Measurements from ENCODE around the gene C6orf62. TPM values are rescaled to one million over a fixed set of nuclear protein-coding genes. Genes with fewer than 3 reads are reported as not detected.
"Not testable (repeated sequence)": the region's sequence is repeated elsewhere in the genome, so short reads cannot be mapped to it uniquely, and the experiment has no call there.

Gene C6orf62
- total RNA-seq, 2 experiments from 2014 or later, result 141 to 148 TPM

DNA sequence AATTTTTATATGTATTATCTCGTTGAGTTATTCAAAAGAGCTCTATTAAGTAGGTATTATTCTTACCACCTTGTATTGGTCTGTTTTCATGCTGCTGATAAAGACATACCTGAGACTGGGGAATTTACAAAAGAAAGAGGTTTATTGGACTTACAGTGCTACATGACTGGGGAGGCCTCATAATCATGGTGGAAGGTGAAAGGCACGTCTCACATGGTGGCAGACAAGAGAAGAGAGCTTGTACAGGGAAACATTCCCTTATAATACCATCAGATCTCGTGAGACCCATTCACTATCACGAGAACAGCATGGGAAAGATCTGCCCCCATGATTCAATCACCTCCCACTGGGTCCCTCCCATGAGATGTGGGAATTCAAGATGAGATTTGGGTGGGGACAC, 35.4 kb upstream of the C6orf62 start:
- H3K4me1 Mint-ChIP-seq; H3K27ac Mint-ChIP-seq; DNase-seq; H3K9me3 Mint-ChIP-seq (ENCODE audit: low read depth); H3K36me3 Mint-ChIP-seq; ATAC-seq; H3K27me3 Mint-ChIP-seq; H3K4me3 Mint-ChIP-seq: not testable (repeated sequence)
- CTCF ChIA-PET, result interaction anchor here (1.0 to 2.3 kb wide), 3 partner anchors 11 to 173 kb away, joined by 3 to 8 read pairs (median 4); no protein-coding TSS in a partner anchor

DNA sequence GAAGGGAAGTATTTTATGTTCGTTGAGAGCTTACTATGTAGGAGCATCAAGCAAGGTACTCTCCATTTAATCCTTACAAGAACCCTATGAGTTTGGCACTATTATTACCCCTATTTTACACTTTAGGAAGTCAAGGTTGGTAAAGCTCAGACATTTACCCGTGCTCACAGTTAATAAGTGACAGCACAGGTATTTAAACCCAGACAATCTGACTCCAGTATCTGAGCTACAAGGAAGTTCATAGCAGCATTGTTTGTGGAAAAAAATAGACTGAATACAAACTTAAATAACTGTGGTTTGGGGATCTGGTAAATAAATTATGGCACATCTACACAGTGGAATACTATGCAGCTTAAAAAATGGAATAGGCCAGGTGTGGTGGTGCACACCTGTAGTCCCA, 34.6 kb upstream of the C6orf62 start:
- H3K4me1 Mint-ChIP-seq, result peaks cover 2% of the 10 kb centered on the region
- CTCF ChIA-PET, result interaction anchor here (1.0 to 2.3 kb wide), 2 partner anchors 10 to 172 kb away, joined by 3 to 8 read pairs; no protein-coding TSS in a partner anchor
- ATAC-seq, result no peak

DNA sequence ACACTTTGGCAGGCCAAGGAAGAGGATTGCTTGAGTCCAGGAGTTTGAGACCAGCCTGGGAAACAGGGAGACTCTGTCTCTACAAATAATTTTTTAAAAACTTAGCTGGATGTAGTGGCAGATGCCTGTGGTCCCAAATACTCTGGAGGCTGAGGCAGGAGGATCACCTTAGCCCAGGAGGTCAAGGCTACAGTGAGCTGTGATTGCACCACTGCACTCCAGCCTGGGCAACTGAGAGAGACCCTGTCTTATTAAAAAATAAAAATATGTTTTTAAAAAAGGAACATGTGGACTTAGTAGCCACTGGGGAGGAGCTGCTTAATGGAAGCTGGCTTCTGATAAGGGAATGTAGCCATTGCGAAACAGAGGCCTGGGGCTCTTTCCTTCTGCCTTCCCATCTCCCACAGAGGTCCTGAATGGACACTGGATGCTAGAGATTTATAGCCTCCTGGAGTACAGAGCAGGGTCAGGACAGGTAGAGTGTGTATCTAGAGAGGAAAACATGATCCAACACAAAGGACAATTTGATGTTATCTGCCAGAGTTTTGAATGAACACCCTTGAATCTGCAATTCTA, 34.1 kb upstream of the C6orf62 start:
- H3K4me3 Mint-ChIP-seq, result no peak overlapping the region
- CTCF ChIA-PET, result interaction anchor here (1.0 to 2.3 kb wide), 2 partner anchors 9 to 171 kb away, joined by 3 to 8 read pairs; no protein-coding TSS in a partner anchor
- no peak overlapping the region for H3K27ac Mint-ChIP-seq
- peaks cover 6% of the 10 kb centered on the region for H3K36me3 Mint-ChIP-seq
- DNase-seq (no peak), ATAC-seq (no peak)
- peaks cover 2% of the 10 kb centered on the region for H3K9me3 Mint-ChIP-seq (ENCODE audit: low read depth)
- peaks cover 2% of the 10 kb centered on the region for H3K4me1 Mint-ChIP-seq
- H3K27me3 Mint-ChIP-seq, result peaks cover 19% of the 10 kb centered on the region

More for the DNA sequence above, 34.6 kb upstream of the C6orf62 start:
- peaks cover 17% of the 10 kb centered on the region for H3K27me3 Mint-ChIP-seq
- no peak overlapping the region for H3K27ac Mint-ChIP-seq
- no peak for DNase-seq
- H3K9me3 Mint-ChIP-seq (ENCODE audit: low read depth), result peaks cover 2% of the 10 kb centered on the region
- H3K36me3 Mint-ChIP-seq, result peaks cover 6% of the 10 kb centered on the region
- H3K4me3 Mint-ChIP-seq, result no peak overlapping the region

DNA sequence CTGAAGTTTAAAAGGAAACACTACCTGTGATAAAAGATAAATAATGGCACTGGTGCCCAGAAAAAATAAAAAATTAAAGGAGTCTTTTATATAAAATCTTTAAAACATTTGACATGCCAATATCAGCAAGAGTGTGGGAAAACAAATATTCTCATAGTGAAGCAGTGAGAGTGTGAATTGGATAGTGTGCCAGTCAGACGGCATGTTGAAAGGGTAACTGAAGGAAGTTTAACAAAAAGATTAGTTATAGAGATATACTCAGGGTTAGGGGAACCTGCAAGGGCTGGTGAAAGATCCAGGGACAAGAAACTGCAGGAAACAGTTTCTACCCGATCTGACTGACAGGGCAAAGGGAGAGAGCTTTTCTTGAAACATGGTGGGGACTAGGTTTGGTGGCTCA, 33.5 kb upstream of the C6orf62 start:
- CTCF ChIA-PET, result interaction anchor here (1.0 kb wide), 1 partner anchor 9 kb away, joined by 3 read pairs; no protein-coding TSS in a partner anchor
- H3K36me3 Mint-ChIP-seq, result peaks cover 6% of the 10 kb centered on the region
- peaks cover 2% of the 10 kb centered on the region for H3K4me1 Mint-ChIP-seq
- peaks cover 2% of the 10 kb centered on the region for H3K9me3 Mint-ChIP-seq (ENCODE audit: low read depth)
- ATAC-seq, result no peak
- H3K27ac Mint-ChIP-seq, result no peak overlapping the region
- H3K4me3 Mint-ChIP-seq, result no peak overlapping the region
- H3K27me3 Mint-ChIP-seq, result peaks cover 20% of the 10 kb centered on the region
- no peak for DNase-seq

DNA sequence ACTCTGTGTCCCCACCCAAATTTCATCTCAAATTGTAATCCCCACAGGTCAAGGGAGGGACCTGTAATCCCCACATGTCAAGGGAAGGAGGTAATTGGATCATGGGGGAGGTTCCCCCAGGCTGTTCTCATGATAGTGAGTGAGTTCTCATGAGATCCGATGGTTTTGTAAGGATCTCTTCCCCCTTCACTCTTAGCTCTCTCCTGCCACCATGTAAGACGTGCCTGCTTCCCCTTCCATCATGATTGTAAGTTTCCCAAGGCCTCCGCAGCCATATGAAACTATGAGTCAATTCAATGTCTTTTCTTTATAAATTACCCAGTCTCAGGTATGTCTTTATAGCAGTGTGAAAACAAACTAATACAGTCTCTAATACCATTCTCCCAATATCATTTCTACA, 31.9 kb upstream of the C6orf62 start:
- H3K36me3 Mint-ChIP-seq; H3K4me3 Mint-ChIP-seq; H3K27ac Mint-ChIP-seq; DNase-seq; H3K9me3 Mint-ChIP-seq (ENCODE audit: low read depth); CTCF ChIA-PET; ATAC-seq; H3K4me1 Mint-ChIP-seq: not testable (repeated sequence)
- H3K27me3 Mint-ChIP-seq, result peaks cover 20% of the 10 kb centered on the region

DNA sequence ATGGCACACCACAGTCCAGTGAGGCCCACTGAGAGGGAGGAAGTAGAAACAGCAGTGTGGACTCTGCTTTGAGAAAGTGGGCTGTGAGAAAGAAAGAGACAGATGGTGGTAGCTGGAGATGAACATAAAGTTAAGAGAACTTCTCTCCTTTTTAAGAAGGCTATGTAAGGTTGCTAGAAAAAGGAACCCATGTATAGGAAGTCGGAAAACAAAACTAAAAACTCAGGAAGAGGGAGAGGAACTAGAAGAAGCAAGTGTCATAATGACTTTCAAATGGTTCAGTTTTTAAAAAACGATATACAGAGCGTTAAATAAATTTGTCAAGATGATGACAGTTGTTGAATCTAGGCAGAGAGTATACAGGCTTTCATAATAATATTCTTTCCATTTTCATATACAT, 30.3 kb upstream of the C6orf62 start:
- no peak for DNase-seq
- Mint-ChIP-seq H3K4me3 (no peak overlapping the region), H3K9me3 (ENCODE audit: low read depth) (no peaks in the 10 kb centered on the region), H3K4me1 (peaks cover 2% of the 10 kb centered on the region), H3K36me3 (peaks cover 6% of the 10 kb centered on the region), H3K27ac (no peak overlapping the region), H3K27me3 (peaks cover 20% of the 10 kb centered on the region)
- no peak for ATAC-seq
- CTCF ChIA-PET, result no interaction called here

DNA sequence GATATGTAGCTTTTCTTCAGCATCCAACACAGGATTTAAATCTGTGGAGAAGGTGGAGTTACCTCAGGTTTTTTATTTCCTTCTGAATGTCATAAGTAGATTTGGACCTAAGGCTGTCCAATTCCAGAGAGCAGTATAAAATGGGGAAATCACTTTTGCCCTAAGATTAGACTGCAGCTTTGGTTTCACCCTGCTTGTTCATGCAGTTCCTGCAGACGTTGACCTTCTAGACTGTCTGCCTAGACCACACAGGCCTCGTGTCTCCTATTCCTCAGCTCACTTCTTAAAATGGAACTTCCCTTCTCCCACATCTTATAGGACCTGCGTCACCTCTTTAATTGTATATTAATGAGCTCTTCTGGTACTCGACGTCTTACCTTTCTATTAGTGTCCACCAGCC, 26.0 kb upstream of the C6orf62 start:
- CTCF ChIA-PET, result interaction anchor here (0.7 kb wide), 1 partner anchor 14 kb away, joined by 3 read pairs; no protein-coding TSS in a partner anchor
- ATAC-seq, result no peak
- no peak for DNase-seq
- Mint-ChIP-seq H3K4me3 (no peak overlapping the region), H3K27ac (no peak overlapping the region), H3K36me3 (no peaks in the 10 kb centered on the region), H3K27me3 (peaks cover 11% of the 10 kb centered on the region), H3K4me1 (peaks cover 24% of the 10 kb centered on the region), H3K9me3 (ENCODE audit: low read depth) (peaks cover 2% of the 10 kb centered on the region)

DNA sequence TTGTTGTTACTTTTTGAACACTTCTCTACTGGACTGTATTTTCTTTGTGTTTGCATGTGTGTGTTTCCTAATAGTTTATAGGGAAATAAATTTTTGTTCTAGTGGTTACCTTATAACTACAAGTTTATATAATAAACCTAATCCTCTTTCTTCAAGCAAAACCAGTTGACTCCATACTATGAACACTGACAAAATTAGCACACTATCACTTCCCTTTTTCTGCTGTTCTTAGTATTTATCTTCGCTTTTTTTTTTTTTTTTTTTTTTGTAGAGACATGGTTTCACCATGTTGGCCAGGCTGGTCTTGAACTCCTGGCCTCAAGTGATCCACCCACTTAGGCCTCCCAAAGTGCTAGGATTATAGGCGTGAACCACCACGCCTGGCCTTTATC, 25.0 kb upstream of the C6orf62 start:
- DNase-seq (no peak), ATAC-seq (no peak)
- Mint-ChIP-seq H3K4me3 (no peak overlapping the region), H3K9me3 (ENCODE audit: low read depth) (peaks cover 2% of the 10 kb centered on the region), H3K27me3 (peaks cover 7% of the 10 kb centered on the region), H3K4me1 (peaks cover 22% of the 10 kb centered on the region), H3K27ac (no peak overlapping the region), H3K36me3 (no peaks in the 10 kb centered on the region)
- CTCF ChIA-PET, result interaction anchor here (1.4 kb wide), 1 partner anchor 9 kb away, joined by 3 read pairs; no protein-coding TSS in a partner anchor

DNA sequence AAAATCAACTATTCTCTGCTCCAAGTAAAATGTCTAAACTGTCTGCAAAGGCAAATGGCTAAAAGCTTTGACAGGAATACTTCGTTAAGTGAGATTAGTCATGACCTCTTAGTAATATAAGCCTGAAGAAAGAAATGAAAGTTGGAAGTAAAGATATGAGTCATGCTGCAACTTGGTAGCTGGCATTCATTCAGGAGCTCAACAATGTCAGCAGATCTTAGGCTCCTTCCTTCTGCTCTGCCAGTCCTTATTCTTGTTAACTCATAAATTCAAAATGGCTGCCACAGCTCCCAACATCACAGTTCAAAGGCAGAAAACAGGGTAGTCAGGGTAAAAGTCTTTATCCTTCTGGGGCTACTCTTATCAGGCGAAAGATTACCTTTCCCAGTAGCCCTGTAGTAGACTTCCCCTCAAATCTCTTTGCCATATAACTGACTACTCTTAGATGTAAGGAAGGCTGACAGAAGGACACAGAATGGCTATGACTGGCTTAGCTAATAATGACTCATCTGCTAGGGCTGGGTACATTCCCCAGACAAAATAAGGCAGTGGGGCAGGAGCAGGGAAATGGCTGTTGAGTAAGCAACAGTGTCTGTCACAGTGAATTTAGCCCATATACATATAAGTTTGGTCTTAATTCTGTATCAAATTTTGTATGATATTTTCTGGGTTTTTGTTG, 24.4 kb upstream of the C6orf62 start:
- CTCF ChIA-PET, result interaction anchor here (0.9 to 1.5 kb wide), 6 partner anchors 10 to 31 kb away, joined by 3 to 5 read pairs (median 4); no protein-coding TSS in a partner anchor
- Mint-ChIP-seq H3K27me3 (peaks cover 3% of the 10 kb centered on the region), H3K9me3 (ENCODE audit: low read depth) (peaks cover 2% of the 10 kb centered on the region), H3K36me3 (no peaks in the 10 kb centered on the region), H3K4me3 (no peak overlapping the region), H3K4me1 (peaks cover 22% of the 10 kb centered on the region), H3K27ac (peak overlapping the region; percentile 31)
- peak; percentile 43 for DNase-seq
- ATAC-seq, result peak; percentile 92

DNA sequence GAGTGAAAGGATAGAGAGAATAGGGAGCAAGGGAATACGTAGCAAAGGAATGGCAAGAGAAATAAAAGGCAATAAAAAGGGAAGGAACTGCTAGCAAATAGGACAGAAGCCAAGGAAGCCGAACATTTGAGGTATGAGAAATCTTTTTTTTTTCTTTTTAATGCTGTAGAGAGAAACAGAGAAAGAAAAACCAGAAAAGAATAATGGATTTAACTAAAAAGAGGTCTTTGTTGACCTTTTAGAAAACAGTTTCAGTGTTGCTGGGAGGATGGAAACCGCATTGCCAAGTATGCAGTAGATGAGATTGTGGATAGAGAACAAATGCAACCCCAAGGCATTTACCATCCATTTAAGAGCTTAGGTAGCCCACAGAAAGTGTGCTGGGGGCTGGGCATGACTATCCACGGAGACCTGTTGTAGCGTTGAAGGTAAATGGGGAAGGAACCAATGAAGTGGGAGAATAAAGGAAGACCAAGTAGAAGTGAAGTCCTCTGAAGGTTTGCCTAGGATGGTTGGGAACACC, 23.3 kb upstream of the C6orf62 start:
- no peak overlapping the region for H3K4me3 Mint-ChIP-seq
- no peak overlapping the region for H3K27ac Mint-ChIP-seq
- CTCF ChIA-PET, result interaction anchor here (1.2 to 1.5 kb wide), 3 partner anchors 12 to 32 kb away, joined by 4 to 5 read pairs (median 4); no protein-coding TSS in a partner anchor

DNA sequence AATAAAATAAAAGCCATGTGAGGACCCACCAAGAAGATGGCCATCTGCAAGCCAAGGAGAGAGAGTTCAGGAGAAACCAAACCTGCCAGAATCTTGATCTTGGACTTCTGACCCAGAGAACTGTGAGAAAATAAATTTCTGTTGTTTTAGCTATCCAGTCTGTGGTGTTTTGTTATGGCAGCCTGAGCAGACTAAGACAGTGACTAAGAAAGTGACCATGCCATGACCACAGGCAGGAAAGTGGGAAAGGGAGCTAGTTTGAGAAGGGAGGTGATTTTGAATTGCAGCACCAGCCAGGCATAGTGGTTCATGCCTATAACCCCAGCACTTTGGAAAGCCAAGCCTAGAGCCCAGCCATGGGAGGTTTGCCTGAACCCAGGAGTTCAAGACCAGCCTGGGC, 21.9 kb upstream of the C6orf62 start:
- Mint-ChIP-seq H3K4me1 (peaks cover 22% of the 10 kb centered on the region), H3K36me3 (no peaks in the 10 kb centered on the region), H3K9me3 (ENCODE audit: low read depth) (peaks cover 2% of the 10 kb centered on the region), H3K27ac (no peak overlapping the region), H3K4me3 (no peak overlapping the region), H3K27me3 (no peaks in the 10 kb centered on the region)
- no peak for DNase-seq
- CTCF ChIA-PET, result no interaction called here
- no peak for ATAC-seq

More for the DNA sequence above, 23.3 kb upstream of the C6orf62 start:
- Mint-ChIP-seq H3K27me3 (no peaks in the 10 kb centered on the region), H3K9me3 (ENCODE audit: low read depth) (peaks cover 2% of the 10 kb centered on the region), H3K4me1 (peaks cover 22% of the 10 kb centered on the region), H3K36me3 (no peaks in the 10 kb centered on the region)
- no peak for ATAC-seq
- no peak for DNase-seq

DNA sequence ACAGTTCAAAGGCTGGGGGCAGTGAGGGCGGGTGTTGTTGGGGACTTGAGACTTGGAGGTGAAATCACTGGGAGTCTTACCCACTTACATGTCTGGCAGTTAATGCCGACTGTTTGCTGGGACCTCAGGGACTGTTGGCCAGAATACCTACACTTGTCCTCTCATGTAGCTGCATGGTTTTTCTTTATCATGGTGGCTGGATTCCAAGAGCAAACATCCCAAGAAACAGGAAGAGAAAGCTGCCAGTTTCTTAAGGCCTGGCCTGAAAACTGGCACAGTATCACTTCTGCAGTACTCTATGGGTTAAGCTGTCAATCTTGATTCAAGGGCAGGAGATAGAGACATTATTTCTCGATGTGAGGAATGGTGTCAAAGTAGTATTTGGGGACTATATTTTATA, 19.8 kb upstream of the C6orf62 start:
- CTCF ChIA-PET, result interaction anchor here (0.6 to 1.0 kb wide), 4 partner anchors 17 to 247 kb away, joined by 3 to 4 read pairs (median 3); no protein-coding TSS in a partner anchor
- DNase-seq, result no peak
- Mint-ChIP-seq H3K27me3 (no peaks in the 10 kb centered on the region), H3K27ac (no peak overlapping the region), H3K9me3 (ENCODE audit: low read depth) (peaks cover 2% of the 10 kb centered on the region), H3K36me3 (no peaks in the 10 kb centered on the region), H3K4me1 (peaks cover 24% of the 10 kb centered on the region), H3K4me3 (no peak overlapping the region)
- no peak for ATAC-seq

DNA sequence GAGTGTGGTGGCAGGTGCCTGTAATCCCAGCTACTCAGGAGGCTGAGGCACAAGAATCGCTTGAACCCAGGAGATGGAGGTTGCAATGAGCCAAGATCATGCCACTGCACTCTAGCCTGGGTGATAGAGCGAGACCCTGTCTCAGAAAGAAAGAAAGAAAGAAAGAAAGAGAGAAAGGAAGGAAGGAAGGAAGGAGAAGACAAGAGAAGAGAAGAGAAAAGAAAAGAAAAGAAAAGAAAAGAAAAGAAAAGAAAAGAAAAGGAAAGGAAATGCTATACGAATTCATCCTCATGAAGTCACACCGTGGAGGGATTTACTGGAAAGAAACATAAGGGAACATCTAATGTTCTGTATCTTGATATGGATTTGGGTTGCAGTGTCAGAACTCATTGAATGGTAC, 15.8 kb upstream of the C6orf62 start:
- H3K4me3 Mint-ChIP-seq, H3K27me3 Mint-ChIP-seq, H3K4me1 Mint-ChIP-seq, DNase-seq, CTCF ChIA-PET, H3K27ac Mint-ChIP-seq, ATAC-seq: not testable (repeated sequence)
- Mint-ChIP-seq H3K9me3 (ENCODE audit: low read depth) (peaks cover 16% of the 10 kb centered on the region), H3K36me3 (peaks cover 12% of the 10 kb centered on the region)

All from activated CD8-positive, alpha-beta memory T cell treated with anti-CD3 and anti-CD28 coated beads, Interleukin-2, amount 10 ng/mL, durations not matched to agents 7 days and 5 days (primary cell).